ENCODE measurements around the gene OR10A5.
"Not testable (repeated sequence)": the region's sequence is repeated elsewhere in the genome, so short reads cannot be mapped to it uniquely, and the experiment has no call there.

The OR10A5 gene

GRCh38 chr11:6875761-6876160, 30.3 kb downstream of the OR10A5 start:
- no peak for DNase-seq (ENCODE audit: low spot score)

GRCh38 chr11:6876325-6876724, 30.8 kb downstream of the OR10A5 start, which contains the start of gene OR10A4:
TSS of gene OR10A4 (plus strand) at chr11:6876625. CDS start at chr11:6876648, 23 bp downstream.
- no peak for DNase-seq (ENCODE audit: low spot score)

- no peak for DNase-seq (ENCODE audit: low spot score)
Measured at GRCh38 chr11:6876914-6877313, 31.4 kb downstream of the OR10A5 start.

- no peak for DNase-seq (ENCODE audit: low spot score)
Measured at GRCh38 chr11:6882751-6883150, 37.3 kb downstream of the OR10A5 start.

GRCh38 chr11:6887711-6888110, 42.2 kb downstream of the OR10A5 start:
- not testable (repeated sequence) for DNase-seq (ENCODE audit: low spot score)

GRCh38 chr11:6888830-6889229, 43.3 kb downstream of the OR10A5 start:
- no peak for DNase-seq (ENCODE audit: low spot score)

- DNase-seq (ENCODE audit: low spot score), result no peak
Measured at GRCh38 chr11:6889835-6890234, 44.4 kb downstream of the OR10A5 start.

- DNase-seq (ENCODE audit: low spot score), result no peak
Measured at GRCh38 chr11:6892400-6892799, 46.9 kb downstream of the OR10A5 start, which contains the start of gene OR2D2. TSS of gene OR2D2 (minus strand) at chr11:6892500. CDS start at chr11:6892500, 0 bp downstream.

- DNase-seq (ENCODE audit: low spot score), result no peak
Measured at GRCh38 chr11:6894097-6894496, 48.6 kb downstream of the OR10A5 start.

- DNase-seq (ENCODE audit: low spot score), result no peak
Measured at GRCh38 chr11:6895010-6895409, 49.5 kb downstream of the OR10A5 start.

Measured in SW480 (cell line).